HG03039 (cell line): ENCODE results near the gene ZNF544.
"Not testable (repeated sequence)": the region's sequence is repeated elsewhere in the genome, so short reads cannot be mapped to it uniquely, and the experiment has no call there.

ENCODE experiments used
- ATAC-seq: cut with Tn5 transposase; IDR thresholded peaks from one replicate; pipeline ENCODE4 v1.9.1; 2021; ENCODE audit warnings: mild to moderate bottlenecking, moderate library complexity; ENCODE audit not compliant: unreplicated experiment

Gene ZNF544

DNA sequence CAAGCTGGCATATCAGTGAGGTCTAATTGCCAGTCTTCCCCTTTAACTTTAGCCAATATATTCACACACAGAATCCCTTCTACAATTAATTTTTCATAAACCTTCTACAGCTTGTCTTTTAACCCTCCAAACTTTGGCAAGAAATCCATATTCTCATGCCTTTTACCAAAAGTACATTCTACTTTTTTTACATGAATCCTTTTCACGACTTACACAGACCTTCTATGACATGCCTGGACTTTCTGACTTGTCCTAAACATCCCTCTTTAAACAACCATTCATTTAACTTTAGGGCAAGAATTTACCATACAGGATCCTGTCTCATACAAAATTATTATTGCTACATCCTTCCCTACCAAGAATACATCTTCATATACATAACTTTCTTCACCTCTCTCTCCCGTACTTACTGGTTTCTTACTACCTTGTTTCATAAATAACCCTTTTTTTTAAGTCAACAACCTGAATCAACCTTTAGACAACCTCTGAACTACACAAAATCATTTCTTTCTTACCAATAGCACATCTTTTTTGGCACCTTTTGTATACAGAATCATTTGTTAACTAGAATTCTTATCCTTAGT lies 23.5 kb downstream of the ZNF544 start:
- ATAC-seq, result no peak

DNA sequence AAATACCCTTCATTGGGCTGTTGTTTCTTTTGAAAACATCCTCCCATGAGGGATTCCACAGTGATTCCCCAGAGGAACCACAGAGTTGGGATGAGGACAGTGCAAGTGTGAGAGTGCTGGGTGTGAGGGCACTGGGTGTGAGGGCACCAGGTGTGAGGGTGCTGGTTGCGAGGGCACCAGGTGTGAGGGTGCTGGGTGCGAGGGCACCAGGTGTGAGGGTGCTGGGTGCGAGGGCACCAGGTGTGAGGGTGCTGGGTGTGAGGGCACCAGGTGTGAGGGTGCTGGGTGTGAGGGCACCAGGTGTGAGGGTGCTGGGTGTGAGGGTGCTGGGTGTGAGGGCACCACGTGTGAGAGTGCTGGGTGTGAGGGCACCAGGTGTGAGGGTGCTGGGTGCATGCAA lies 29.5 kb downstream of the ZNF544 start:
- ATAC-seq, result not testable (repeated sequence)

DNA sequence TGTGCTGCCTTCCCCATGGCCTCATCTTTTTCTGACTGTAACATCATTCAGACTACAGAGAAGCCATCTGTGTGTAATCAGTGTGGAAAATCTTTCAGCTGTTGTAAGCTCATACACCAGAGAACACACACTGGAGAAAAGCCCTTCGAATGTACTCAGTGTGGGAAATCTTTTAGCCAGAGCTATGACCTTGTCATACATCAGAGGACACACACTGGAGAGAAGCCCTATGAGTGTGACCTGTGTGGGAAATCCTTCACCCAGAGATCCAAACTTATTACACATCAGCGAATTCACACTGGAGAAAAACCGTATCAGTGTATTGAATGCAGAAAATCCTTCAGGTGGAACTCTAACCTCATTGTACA lies 32.9 kb downstream of the ZNF544 start:
- no peak for ATAC-seq

DNA sequence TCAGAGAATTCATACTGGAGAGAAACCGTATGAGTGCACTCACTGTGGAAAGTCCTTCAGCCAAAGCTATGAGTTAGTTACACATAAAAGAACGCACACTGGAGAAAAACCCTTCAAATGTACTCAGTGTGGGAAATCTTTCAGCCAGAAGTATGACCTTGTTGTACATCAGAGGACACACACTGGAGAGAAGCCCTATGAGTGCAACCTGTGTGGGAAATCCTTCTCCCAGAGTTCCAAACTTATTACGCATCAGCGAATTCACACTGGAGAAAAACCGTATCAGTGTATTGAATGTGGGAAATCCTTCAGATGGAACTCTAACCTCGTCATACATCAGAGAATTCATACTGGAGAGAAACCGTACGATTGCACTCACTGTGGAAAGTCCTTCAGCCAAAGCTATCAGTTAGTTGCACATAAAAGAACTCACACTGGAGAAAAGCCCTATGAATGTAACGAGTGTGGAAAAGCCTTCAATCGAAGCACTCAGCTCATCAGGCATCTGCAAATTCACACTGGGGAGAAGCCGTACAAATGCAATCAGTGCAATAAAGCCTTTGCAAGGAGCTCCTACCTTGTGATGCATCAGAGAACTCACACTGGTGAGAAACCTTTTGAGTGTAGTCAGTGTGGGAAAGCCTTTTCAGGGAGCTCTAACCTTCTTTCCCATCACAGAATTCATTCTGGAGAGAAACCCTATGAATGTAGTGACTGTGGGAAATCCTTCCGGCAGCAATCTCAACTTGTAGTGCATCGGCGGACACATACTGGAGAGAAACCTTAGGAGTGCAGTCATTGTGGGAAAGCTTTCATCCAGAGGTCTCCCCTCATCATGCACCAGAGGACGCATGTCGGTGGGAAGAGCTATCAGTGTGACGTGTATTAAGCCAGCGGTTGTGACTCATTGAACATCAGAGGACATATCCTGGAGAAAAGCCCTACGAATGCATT lies 33.5 kb downstream of the ZNF544 start:
- no peak for ATAC-seq

DNA sequence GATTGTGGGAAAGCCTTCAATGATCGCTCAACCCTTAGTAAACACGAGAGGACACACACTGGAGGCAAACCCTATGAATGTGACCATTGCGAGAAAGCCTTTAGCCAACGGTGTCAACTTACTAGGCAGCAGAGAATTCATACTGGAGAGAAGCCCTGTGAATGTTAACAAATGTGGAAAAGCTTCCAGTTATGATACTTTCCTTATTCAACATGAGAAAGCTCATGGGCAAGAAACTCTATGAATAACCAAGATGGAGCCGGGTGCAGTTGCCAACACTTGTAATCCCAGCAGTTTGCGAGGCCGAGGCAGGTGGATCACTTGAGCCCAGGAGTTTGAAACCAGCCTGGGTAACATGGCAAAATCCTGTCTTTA lies 34.2 kb downstream of the ZNF544 start:
- ATAC-seq, result no peak

DNA sequence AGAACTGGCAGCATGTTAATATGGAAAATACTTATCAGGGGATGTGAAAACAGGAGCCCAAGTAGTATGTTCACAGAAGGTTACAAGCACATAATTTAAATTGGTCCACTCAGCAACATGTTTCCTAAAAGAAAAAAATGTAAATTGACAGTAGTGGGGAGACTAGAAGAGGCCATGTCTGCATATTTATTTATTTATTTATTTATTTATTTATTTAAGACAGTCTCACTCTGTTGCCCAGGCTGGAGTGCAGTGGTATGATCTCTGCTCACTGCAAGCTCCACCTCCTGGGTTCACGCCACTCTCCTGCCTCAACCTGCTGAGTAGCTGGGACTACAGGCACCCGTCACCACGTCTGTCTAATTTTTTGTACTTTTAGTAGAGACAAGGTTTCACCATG lies 36.4 kb downstream of the ZNF544 start:
- no peak for ATAC-seq

DNA sequence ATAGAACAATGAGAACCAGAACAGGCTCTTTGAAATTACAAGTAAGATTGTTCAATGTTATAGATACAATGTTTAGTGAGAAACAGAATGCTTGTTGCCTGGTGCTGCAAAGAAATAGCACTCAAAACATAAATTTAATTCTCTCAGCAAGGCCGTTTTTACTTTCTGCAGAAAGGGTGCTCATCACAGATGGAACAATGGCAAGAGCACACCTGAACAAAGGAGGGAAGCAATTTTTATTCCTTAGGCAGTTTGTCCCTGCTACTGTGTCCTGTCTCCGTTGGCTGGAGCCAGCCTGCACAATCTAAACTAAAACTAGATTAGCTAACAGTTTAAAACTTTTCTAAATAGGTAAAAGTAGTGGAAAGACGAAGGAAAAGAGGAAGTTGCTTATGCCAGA lies 39.6 kb downstream of the ZNF544 start:
- no peak for ATAC-seq

DNA sequence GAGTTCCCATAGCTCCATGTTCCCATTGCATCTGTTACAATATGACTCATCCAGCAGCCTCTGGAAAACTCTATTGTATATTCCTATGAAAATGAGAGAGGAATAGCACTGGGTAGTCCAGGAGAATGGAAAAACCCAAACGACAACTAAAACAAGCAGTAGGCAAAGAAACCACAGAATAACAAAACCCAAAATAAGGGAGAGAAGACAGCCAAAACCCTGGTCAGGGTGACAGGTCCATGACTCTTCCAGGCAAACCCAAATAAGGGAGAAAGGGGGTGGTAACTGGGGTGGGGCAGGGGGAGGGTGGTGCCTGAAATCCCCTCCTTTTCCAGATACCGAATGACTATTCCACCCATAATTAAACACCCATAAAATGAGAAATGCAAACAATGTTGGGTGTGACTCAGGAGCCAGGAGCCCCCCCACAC lies 46.1 kb downstream of the ZNF544 start:
- ATAC-seq, result no peak

DNA sequence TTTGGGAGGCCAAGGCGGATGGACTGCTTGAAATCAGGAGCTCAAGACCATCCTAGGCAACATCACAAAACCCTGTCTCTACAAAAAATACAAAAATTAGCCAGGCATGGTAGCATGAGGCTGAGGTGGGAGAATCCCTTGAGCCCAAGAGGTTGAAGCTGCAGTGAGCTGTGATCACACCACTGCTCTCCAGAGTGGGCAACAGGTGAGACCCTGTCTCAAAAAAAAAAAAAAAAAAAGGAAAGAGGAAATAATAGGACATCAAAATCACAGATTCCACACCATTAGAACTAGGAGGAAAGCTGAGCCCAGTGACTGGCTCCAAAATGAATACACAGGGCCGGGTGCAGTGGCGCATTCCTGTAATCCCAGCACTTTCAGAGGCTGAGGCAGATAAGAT lies 46.9 kb downstream of the ZNF544 start:
- no peak for ATAC-seq

DNA sequence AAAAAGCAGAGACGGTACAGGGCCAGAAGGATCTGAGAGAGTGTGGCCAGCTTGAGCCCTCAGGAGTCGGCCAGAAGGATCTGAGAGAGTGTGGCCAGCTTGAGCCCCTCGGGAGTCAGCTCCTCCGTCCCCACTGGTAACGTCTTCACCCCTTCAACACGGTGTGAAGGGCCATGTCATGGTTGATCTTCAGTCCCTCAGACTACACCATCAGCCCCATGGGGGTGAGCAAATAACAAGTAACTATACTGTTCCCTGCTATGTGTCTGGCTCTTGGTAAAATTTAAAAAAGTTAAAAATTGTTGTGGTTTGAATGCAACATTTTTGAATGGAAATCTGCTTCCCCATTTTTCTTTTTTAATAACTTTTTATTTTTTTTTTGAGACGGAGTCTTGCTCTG lies 48.5 kb downstream of the ZNF544 start:
- no peak for ATAC-seq

DNA sequence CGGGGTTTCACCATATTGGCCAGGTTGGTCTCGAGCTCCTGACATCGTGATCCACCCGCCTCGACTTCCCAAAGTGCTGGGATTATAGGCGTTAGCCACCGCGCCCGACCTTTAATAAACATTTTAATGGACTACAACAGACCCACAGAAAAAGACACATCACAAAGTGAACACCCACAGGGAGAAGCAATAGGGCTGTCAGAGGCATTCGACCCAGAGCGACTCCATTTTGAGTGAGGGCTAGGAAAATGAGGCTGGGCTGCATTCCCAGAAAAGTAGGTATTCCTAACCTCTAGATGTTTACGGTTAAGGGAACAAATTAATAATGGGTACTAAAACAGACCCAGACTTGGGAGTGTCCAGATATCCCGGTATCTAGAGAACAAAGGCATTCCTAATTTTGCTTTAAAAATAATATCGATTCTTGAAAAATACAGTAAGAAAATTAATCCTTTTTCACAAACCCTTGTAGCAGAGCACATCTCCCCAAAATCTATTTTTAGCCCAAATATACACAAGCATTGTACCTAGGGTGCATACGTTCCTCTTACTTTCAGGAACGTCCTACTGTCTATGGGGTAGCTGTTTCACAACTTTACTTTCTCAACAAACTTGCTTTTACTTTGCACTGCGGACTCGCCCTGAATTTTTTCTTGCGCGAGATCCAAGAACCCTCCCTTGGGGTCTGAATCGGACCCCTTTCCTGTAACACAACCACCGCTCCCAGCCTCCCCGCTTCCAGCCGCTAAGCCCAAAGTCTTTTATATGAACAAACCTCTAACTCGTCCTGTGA lies 49.2 kb downstream of the ZNF544 start:
- no peak for ATAC-seq

DNA sequence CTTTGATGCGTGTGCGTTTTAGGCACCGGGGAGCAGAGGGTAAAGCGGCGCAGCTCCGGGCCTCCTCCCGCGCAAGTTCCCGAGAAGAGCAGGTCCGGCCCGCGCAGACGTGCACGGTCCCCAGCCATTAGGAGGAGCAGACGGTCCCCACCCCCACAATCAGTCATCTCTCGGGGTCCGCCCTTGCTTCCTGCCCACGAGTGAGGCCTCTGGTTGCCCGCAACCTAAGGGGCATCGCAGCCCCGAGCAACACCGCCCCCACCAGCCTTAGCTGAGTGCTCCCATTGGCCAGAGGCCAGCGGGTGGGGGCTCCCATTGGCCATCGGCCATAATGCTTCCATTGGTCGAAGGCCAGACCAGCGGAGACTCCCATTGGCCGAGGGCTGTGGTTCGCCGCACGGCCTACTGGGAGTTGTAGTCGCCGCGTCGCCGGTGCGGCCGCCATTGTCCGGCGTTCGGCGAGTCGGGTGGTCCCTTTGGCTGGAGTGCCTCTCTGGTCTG lies 49.9 kb downstream of the ZNF544 start, which contains the start of gene ZNF8:
ZNF8 (plus strand) TSS at position 415 of the 501 bp plus-strand sequence. CDS start 127 bp downstream, outside the sequence.
- peak; percentile 97 for ATAC-seq

DNA sequence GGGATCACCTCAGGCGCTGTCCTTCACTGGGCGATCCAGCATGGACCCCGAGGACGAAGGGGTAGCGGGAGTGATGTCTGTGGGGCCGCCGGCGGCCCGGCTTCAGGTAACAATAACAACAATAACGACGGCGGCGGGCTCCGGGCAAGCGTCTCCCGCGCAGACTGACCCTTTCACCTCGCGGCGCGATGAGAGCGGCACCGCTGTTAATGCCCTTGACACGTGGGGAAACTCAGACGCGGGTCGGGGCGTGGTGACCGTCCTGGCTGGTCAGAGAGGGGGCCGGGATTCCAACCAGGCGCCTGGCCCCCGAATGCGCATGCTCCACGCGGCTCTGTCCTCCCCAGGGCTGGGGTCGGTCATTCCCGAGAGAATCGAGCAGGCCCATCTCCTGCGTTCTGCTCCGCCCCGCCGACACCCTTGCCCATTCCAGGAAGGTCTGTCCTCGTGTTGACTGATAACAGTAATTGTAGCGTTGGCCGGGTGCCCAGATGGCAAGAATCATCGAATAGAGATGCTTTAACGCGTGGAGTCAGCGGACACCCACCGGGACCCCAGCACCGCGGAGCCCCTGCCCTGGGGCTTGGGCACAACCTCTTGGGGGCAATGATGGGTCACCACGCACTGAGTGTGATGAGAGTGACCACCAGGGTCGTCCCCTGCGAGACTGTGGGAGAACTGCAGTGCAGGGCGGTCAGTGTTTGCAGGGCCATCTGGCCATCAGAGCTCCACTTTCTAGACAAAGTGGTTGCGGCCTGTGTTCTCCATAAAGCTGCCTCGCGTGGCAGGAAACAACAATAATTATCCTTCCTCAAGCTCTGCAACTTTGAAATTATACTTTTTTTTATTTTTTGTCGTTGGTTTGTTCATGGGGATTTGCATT lies 50.6 kb downstream of the ZNF544 start:
- no peak for ATAC-seq

DNA sequence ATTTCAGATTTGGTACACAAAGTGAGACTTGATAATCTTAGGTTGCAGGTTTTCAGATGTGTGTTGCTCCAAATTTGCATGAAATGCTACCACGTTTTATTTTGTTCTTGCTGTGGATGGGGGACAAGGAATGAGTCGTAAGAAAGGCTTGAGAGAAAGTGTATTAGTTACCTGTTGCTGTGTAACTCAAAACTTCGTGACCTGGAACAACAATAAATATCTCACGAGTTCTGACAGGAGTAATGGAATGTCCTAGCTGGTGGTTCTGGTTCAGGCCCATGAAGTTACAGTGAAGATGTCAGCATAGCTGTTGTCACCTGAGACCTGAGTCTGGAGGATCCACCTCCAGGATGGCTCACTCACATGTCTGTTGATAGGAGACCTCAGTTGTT lies 51.2 kb downstream of the ZNF544 start:
- no peak for ATAC-seq

DNA sequence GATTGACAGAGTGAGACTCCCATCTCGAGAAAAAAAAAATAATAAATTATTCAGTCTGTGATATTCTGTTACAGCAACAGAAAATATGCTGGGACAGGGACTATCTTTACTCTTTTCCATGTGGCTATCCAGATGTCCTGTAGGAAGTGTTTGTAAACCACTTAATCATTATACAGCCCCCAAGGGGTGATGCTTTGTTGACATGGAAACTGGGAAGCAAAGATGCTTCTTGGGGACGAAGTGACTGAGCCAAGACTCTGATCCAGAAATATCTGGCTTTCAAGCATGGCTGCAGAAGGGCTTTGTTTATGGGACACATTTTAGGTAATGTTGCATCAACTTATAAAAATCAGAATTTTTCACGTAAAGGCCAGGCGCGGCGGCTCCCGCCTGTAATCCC lies 55.5 kb downstream of the ZNF544 start:
- ATAC-seq, result no peak

DNA sequence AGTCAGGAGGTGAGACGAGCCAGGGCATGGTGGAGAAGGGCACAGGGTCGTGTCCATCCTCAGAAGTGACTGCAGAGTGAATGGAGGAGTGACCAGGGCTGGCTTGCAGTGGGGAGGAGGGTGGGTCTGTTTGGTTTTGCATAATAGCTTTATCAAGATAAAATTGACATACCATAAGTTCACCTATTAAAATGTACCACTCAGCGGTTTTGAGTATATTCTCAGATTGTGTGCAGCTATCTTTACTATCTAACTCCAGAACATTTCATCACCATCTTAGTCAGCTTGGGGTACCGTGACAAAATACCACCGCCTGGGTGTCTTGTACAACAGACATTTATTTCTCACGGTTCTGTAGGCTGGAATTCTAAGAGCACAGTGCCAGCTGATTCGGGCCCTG lies 63.2 kb downstream of the ZNF544 start:
- ATAC-seq, result no peak

DNA sequence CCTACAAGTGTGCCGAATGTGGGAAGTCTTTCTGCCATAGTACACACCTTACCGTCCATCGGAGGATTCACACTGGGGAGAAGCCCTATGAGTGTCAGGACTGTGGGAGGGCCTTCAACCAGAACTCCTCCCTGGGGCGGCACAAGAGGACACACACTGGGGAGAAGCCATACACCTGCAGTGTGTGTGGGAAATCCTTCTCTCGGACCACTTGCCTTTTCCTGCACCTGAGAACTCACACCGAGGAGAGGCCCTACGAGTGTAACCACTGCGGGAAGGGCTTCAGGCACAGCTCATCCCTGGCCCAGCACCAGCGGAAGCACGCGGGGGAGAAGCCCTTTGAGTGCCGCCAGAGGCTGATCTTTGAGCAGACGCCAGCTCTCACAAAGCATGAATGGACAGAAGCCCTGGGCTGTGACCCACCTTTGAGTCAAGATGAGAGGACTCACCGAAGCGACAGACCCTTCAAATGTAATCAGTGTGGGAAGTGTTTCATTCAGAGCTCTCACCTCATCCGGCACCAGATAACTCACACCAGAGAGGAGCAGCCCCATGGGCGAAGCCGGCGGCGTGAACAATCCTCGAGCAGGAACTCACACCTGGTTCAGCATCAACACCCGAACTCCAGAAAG lies 66.1 kb downstream of the ZNF544 start:
- ATAC-seq, result no peak

DNA sequence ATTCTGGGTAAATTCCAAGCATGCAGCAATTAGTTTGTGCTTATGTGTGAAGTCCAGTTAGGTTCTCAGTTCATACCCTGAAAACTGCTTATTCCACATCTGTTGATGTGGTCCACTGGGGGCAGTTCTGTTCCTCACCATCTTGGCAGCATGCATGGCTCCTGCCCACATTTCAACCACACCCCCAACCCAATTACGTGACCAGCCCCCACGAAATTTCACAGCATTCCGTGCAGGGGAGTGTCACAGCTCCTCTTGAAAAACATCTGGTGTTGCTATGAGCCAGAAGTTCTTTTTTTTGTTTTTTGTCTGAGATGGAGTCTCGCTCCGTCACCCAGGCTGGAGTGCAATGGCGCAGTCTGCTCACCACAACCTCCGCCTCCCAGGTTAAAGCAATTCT lies 67.4 kb downstream of the ZNF544 start:
- ATAC-seq, result no peak

DNA sequence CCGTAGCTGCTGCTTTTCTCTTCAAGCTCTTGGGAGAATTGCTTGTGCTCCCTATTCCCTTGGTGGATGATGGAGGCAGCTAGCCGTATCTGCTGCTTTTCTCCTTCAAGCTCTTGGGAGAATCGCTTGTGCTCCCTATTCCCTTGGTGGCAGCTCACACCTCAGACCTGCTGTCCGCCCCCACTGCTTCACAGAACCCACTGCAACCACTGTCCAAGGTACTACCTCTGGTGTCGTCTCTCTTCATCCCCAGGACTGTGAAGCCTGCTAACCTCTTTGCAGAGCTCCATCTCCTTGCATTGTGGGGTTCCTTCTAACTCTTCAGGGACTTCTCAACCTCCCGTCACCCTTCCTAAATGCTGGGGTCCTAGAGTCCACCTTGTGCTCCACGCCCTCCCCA lies 71.9 kb downstream of the ZNF544 start:
- ATAC-seq, result no peak

DNA sequence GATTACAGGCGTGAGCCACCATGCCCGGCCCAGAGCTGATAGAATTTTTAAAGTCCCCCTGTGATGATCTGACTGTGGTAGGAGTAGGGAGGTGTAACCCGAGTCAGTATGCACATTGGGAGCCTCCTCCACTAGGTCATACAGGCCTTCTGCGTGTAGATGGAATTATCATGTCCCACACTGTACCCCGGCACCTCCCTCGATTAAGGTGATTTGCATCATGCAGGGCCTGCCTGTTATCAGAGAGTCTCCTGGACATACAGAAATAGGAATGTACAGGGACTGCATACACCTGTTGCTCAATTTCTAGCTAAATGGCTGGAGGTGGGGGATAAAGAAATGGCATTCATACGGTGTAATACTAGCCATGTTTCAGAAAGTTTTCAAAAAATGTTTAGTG lies 75.5 kb downstream of the ZNF544 start:
- ATAC-seq, result no peak
